ENCODE measurements around the gene PCDHGA1.
"Not testable (repeated sequence)": the region's sequence is repeated elsewhere in the genome, so short reads cannot be mapped to it uniquely, and the experiment has no call there.

PCDHGA1 gene

GRCh38 chr5:141409598-141410306 is 79.4 kb downstream of the PCDHGA1 start:
- DNase-seq (ENCODE audit: low read depth, low spot score): no peak

- no peak for DNase-seq (ENCODE audit: low read depth, low spot score)
These were observed 81.3 kb downstream of the PCDHGA1 start for GRCh38 chr5:141411575-141411974.

GRCh38 chr5:141412854-141413539 is 82.7 kb downstream of the PCDHGA1 start, which contains the start of gene PCDHGA10:
PCDHGA10 (plus strand) TSS chr5:141412987; CDS start chr5:141413176, 189 bp downstream.
- no peak for DNase-seq (ENCODE audit: low read depth, low spot score)

GRCh38 chr5:141413540-141414069 is 83.3 kb downstream of the PCDHGA1 start:
- DNase-seq (ENCODE audit: low read depth, low spot score): no peak

GRCh38 chr5:141414548-141415274 is 84.4 kb downstream of the PCDHGA1 start:
- DNase-seq (ENCODE audit: low read depth, low spot score): not testable (repeated sequence)

- DNase-seq (ENCODE audit: low read depth, low spot score): not testable (repeated sequence)
These were observed 84.9 kb downstream of the PCDHGA1 start for GRCh38 chr5:141415275-141415618.

- not testable (repeated sequence) for DNase-seq (ENCODE audit: low read depth, low spot score)
These were observed 87.3 kb downstream of the PCDHGA1 start, which contains the start of gene PCDHGB7 for GRCh38 chr5:141417494-141418172. PCDHGB7 (plus strand) TSS chr5:141417677; CDS start chr5:141417860, 183 bp downstream.

- no peak for DNase-seq (ENCODE audit: low read depth, low spot score)
These were observed 89.0 kb downstream of the PCDHGA1 start for GRCh38 chr5:141419074-141419880.

GRCh38 chr5:141420855-141421488 is 90.7 kb downstream of the PCDHGA1 start, which contains the start of gene PCDHGA11:
PCDHGA11 (plus strand) TSS chr5:141421051; CDS start chr5:141421228, 177 bp downstream.
- DNase-seq (ENCODE audit: low read depth, low spot score): no peak

- no peak for DNase-seq (ENCODE audit: low read depth, low spot score)
These were observed 91.2 kb downstream of the PCDHGA1 start for GRCh38 chr5:141421489-141421855.

- no peak for DNase-seq (ENCODE audit: low read depth, low spot score)
These were observed 92.5 kb downstream of the PCDHGA1 start for GRCh38 chr5:141422742-141423291.

- no peak for DNase-seq (ENCODE audit: low read depth, low spot score)
These were observed 97.6 kb downstream of the PCDHGA1 start for GRCh38 chr5:141427783-141428426.

- DNase-seq (ENCODE audit: low read depth, low spot score): no peak
These were observed 100.2 kb downstream of the PCDHGA1 start, which contains the start of gene PCDHGA12 for GRCh38 chr5:141430332-141431113. PCDHGA12 (plus strand) TSS chr5:141430507; CDS start chr5:141430760, 253 bp downstream.

GRCh38 chr5:141431286-141431685 is 101.0 kb downstream of the PCDHGA1 start:
- no peak for DNase-seq (ENCODE audit: low read depth, low spot score)

- DNase-seq (ENCODE audit: low read depth, low spot score): not testable (repeated sequence)
These were observed 102.0 kb downstream of the PCDHGA1 start for GRCh38 chr5:141432308-141432707.

- not testable (repeated sequence) for DNase-seq (ENCODE audit: low read depth, low spot score)
These were observed 102.4 kb downstream of the PCDHGA1 start for GRCh38 chr5:141432726-141433125.

- DNase-seq (ENCODE audit: low read depth, low spot score): no peak
These were observed 103.7 kb downstream of the PCDHGA1 start for GRCh38 chr5:141434006-141434405.

GRCh38 chr5:141437221-141437620 is 106.9 kb downstream of the PCDHGA1 start:
- no peak for DNase-seq (ENCODE audit: low read depth, low spot score)
